NCI-H2029 (cell line): ENCODE data around the gene NRG3.

Experiments
- DNase-seq: peaks from one replicate; lab custom pipeline; 2025; lab: John Stamatoyannopoulos, UW

The NRG3 gene

DNA sequence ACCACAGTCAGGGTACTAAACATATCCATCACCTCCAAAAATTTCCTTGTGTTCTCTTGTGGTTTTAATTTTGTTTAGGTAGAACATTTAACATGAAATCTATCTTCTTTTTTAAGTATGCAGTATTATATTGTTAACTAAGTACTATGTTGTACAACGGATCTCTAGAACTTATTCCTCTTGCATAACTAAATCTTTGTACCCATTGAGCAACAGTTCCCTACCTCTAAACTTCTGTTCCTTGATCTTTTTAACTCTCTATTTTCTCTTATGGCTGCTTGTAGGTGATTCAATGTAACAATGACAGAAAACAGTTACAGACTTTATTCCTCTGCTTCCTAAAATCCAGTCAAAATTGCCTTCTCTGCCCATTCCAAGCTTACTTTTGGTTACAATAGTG lies 9.9 kb downstream of the NRG3 start:
- no peak for DNase-seq

GRCh38 chr10:81885491-81885890 lies 10.5 kb downstream of the NRG3 start:
- no peak for DNase-seq

DNA sequence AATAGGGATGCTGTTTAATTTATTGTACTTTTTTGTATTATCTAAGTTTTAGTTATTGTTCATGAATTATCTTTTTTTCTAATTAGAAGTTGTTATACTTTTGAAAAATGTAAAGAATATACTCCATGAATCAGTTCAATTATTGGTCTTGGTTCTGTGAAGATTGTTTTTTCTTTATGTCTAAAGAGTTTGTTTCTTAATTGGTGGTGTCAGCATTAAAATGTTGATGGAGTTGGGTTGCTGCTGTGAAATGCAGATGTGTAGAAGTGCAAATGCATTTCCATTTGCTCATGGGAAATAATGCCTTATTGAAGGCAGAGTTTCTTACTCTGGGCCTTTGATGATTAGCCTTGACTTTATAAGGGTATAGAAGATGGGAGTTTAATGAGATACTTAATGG lies 11.9 kb downstream of the NRG3 start:
- no peak for DNase-seq

GRCh38 chr10:81889181-81889769 lies 14.3 kb downstream of the NRG3 start:
- no peak for DNase-seq

DNA sequence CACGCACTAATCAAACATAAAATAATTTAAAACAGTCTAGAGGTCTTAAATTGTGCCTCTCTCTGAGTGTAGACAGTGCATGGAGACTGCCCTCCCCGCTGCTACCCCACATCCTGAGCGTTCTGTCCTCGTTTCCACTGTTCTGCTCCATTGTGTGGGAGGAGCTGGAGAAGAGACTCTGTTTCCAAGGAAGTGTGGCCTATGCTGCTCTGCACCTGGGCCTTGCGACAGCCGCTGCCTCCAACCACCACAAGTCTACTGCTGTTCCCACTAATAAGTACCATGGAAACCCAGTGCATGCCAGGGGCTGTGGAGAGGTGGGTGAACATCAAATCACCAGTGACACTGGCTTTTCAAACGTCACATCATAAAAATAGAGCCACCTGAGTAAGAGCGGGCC lies 19.6 kb downstream of the NRG3 start:
- no peak for DNase-seq

- no peak for DNase-seq
Observed at GRCh38 chr10:81898518-81898917, 23.5 kb downstream of the NRG3 start.

DNA sequence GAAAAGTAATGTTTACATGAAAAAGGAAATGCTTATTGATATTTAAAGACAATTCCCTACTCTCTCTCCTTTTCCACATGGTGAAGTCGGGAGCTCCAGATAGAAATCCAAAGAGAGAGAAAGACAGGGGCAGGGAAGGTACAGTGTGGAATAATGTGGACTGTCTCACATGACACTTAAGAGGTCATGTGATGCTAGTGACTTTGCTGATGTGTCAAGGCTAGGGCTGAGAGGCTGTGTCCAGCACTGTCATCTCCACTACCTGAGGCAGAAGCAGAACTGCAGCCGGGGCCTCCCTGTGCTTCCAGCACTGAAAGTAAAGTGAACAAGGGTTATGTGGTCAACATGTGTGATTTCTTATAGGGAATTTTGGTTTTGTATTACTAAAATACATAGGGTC lies 26.0 kb downstream of the NRG3 start:
- DNase-seq: no peak

GRCh38 chr10:81903472-81903871 lies 28.5 kb downstream of the NRG3 start:
- DNase-seq: no peak

DNA sequence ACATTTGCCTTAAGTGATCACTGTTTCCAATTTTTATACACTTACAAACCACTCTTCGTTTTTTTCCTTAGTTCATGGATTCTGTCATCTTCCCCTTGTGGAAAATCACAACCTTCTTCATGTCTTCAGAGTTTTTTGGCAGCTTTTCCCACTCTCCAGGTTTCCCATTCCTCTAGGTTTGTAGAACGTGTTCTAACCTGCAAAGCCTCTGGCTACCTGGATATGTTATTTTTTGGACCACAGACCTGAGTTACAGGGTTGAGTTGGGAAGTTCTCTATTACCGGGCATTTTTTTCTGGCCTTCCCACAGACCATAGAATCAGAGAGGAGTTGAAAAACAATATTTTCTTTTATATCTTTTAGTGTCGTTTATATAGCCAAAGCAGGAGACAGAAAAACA lies 30.2 kb downstream of the NRG3 start:
- no peak for DNase-seq

GRCh38 chr10:81909453-81909852 lies 34.5 kb downstream of the NRG3 start:
- DNase-seq: no peak

DNA sequence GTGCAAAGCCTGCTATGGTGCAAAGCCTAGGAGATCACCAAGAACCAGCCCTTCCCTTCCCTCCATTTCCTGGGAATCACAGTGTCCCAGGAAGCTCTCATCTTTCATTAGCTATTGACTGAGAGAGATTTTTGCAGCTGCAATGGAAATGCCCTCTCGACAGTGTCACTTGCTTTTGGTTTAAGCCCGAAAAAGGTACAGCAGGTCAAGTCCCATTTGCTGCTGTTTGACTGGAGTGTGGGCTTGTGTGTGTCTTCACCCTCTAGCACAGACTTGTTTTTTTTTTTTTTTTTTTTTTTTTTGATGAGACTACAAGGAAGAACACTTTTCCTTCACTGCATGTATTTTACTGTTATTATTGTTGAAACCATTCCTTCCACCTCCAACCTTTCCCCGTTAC lies 36.3 kb downstream of the NRG3 start:
- DNase-seq: no peak

- DNase-seq: no peak
Observed at GRCh38 chr10:81914736-81915503, 39.9 kb downstream of the NRG3 start.

DNA sequence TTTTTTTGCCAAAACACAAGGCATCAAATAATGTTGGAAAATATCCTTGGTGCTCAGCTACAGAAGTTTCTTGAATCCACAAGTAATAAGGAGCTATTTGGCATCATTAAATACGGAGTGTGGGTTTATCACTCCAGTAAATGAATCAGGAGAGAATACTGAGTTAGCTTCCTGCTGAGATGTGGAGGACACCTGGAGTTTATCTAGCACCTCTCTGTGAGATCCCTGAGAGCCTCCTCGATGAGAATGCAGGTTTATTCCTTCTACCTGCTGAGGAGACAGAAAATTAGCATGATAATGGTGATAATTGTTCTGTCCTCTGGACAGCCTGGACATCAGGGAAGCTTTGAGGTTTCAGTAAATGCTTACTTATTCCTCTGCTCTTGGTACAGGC lies 40.5 kb downstream of the NRG3 start:
- DNase-seq: no peak

DNA sequence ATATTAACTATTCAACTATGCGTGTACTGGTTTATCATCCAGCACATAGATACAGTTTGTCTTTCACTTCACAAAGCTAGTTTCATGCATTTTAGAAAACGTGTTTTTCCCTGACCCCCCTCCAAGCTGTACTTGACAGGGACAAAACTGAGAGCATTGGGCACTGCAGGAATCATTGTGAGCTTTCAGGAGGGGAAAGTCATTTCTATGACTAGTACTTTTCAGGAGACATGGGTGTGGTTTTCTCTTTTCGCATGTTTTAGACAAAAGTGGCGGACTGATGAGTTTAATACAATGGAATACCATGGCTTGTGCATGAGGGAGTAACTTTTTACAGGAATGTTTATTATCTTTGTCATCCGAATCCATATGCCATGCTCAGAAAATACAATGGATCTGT lies 42.7 kb downstream of the NRG3 start:
- DNase-seq: no peak

DNA sequence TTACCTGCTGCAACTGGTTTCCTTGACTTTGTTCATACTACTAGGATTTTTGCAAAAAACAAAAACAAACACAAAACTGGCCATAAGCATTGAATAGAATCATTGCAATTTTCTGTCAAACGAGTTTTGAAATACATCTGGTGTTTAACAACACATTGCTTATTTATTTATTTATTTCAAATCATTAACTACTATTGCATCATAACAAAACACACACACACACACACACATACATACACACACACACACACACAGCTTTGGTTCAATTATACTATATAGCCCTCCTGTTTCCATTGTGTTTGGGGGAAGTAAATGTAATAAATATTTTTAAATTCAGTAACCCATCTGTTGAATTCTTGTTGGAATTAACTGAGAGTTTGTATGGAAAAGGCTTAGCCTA lies 43.8 kb downstream of the NRG3 start:
- DNase-seq: no peak

- DNase-seq: no peak
Observed at GRCh38 chr10:81920213-81920829, 45.3 kb downstream of the NRG3 start.

DNA sequence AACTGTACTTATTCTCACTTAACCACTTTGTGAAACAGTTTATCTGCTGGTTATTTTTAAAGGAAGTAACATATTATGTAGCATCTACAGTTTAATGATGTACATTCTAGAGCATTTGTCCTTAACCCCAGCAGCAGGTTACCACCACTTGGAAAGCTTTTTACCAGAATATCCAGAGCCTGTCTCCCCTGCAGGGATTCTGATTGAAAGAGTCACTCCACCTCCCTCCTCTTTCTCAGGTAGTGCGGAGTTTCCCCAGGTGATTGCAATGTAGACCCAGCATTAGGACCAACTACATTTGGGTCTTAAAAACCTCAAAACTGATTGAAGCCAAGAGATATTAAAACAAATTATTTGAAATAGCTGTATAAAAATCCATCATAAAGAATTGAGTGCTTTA lies 53.1 kb downstream of the NRG3 start:
- no peak for DNase-seq

DNA sequence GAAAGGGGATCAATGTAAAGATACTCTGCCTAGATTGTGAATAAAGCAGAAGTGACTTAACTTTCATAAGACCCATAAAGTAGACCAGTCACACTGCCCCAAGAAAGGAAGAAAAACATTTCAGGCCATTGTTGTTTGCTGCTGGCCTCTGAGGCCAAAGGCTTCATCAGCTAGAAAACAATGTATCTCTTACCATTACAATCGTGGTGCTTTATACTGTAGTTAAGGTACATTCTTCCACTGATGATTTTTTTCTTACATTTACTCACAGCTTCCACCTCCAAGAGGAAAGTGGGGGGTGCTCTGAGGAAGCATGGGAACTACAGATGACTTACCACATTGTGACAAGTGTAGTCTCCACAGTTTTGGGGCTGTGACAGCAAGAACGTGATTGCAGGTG lies 68.6 kb downstream of the NRG3 start:
- DNase-seq: no peak

DNA sequence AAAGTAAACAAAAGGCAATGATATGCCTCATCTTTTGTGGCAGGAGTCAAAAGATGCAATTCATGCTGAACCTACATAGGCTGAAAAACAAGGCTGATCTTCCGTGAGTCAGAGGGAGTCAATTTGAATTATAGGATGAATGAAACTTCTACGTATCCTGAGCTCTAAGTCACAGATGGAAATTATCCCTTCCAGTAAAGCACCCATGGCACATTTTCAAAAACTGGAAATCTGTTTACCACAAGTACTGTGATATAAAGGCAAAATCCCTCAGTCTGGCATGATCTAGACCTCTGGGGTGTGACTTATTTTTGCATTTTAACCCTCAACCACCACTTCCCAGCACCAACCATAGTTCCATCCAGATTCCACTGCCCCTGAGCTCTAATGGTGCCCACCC lies 69.6 kb downstream of the NRG3 start:
- no peak for DNase-seq

- no peak for DNase-seq
Observed at GRCh38 chr10:81949283-81949682, 74.3 kb downstream of the NRG3 start.

DNA sequence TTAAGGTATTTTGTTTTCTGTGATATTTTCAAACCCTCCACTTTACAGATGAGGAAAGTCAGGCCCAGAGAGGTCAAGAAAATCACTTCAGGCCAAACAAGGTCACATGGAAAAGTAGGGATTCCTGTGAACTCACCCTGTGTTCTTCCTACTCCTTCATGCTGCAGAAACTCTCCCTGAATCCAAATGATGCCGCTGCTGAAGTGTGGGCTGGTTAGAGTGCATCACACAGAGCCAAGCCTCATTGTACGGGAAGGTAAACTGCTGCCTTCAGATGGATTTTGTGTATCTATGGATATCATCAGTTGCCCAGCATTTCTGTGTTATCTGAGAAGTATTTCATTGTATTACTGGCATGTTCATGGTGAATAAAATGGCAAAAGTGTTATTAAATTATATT lies 75.4 kb downstream of the NRG3 start:
- no peak for DNase-seq

DNA sequence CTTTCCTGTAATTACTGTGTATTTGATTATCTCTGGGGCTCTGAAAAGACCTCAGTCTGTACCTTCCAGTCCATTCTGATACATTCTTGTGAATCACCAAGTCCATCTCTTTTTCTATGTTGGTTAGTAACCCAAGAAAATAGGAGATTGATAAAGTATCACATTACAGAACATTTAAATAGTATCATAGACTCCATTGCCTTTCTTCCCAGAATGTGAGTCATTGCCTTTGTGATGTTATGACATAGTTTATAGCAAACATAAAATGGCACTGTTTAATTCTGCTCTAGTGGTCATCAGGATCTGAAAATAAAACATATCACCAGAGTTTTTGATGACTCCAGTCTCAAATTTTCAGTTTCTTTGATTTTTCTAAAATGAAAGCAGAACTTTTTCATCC lies 78.4 kb downstream of the NRG3 start:
- no peak for DNase-seq

- no peak for DNase-seq
Observed at GRCh38 chr10:81957976-81958375, 83.0 kb downstream of the NRG3 start.

DNA sequence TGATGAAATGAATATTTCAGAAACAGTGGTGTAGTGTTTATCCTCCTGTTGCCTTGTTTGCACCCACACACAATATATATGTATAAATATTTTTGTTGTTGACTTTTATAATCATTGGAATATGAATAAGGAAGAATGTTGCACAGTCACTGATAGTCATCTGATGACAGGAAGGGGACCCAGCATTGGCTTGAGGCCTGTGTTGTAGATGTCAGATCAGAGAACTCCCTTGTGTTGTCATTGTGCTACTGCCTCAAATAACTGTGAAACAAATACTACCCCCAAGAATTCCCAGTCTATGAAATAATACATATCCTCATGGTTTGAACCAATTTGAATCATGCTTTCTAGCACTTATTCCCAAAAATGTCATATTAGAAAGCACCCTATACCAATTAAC lies 84.0 kb downstream of the NRG3 start:
- DNase-seq: no peak
